Stimulated activated memory B cell treated with anti-CD40 and anti-IgM and Interleukin-4, amounts not matched to agents 10 μg/mL and 1 μg/mL and 100 μg/mL, for 72 hours (primary cell): ENCODE results near the gene NDUFV2.
"Not testable (repeated sequence)": the region's sequence is repeated elsewhere in the genome, so short reads cannot be mapped to it uniquely, and the experiment has no call there.

Experiments
- ATAC-seq: fragments of 150-1000 bp; cut with Tn5 transposase; 2 replicates; pipeline ENCODE4 v1.10.0; 2021
- H3K27ac Mint-ChIP-seq: one replicate; pipeline ENCODE4 v1.8.0; 2022; ENCODE audit warnings: mild to moderate bottlenecking, mixed read lengths
- H3K27me3 Mint-ChIP-seq: one replicate; pipeline ENCODE4 v1.8.0; 2022; ENCODE audit warnings: mixed read lengths
- H3K36me3 Mint-ChIP-seq: one replicate; pipeline ENCODE4 v1.8.0; 2022; ENCODE audit warnings: mixed read lengths
- H3K4me1 Mint-ChIP-seq: one replicate; pipeline ENCODE4 v1.8.0; 2022; ENCODE audit warnings: mixed read lengths
- H3K4me3 Mint-ChIP-seq: one replicate; pipeline ENCODE4 v1.8.0; 2022; ENCODE audit warnings: mild to moderate bottlenecking, moderate library complexity, mixed read lengths
- H3K9me3 Mint-ChIP-seq: one replicate; pipeline ENCODE4 v1.8.0; 2022; ENCODE audit warnings: mixed read lengths

The NDUFV2 gene

GRCh38 chr18:9082711-9083510, 19.6 kb upstream of the NDUFV2 start:
- ATAC-seq = peak; percentile 98
- Mint-ChIP-seq H3K4me3 (peak overlapping the region; percentile 26), H3K4me1 (peaks cover 19% of the 10 kb centered on the region), H3K27me3 (no peaks in the 10 kb centered on the region), H3K27ac (peak overlapping the region; percentile 84), H3K36me3 (no peaks in the 10 kb centered on the region), H3K9me3 (no peaks in the 10 kb centered on the region)

- H3K27me3 Mint-ChIP-seq = no peaks in the 10 kb centered on the region
- peaks cover 29% of the 10 kb centered on the region for H3K4me1 Mint-ChIP-seq
- ATAC-seq = no peak
Observed at GRCh38 chr18:9086015-9086414, 16.5 kb upstream of the NDUFV2 start.

GRCh38 chr18:9086624-9087023, 15.9 kb upstream of the NDUFV2 start:
- Mint-ChIP-seq H3K4me3 (no peak overlapping the region), H3K9me3 (no peaks in the 10 kb centered on the region), H3K27me3 (no peaks in the 10 kb centered on the region), H3K4me1 (peaks cover 30% of the 10 kb centered on the region), H3K36me3 (no peaks in the 10 kb centered on the region), H3K27ac (no peak overlapping the region)
- ATAC-seq = no peak

More at GRCh38 chr18:9086015-9086414, 16.5 kb upstream of the NDUFV2 start:
- Mint-ChIP-seq H3K36me3 (no peaks in the 10 kb centered on the region), H3K4me3 (no peak overlapping the region), H3K27ac (no peak overlapping the region), H3K9me3 (no peaks in the 10 kb centered on the region)

GRCh38 chr18:9087144-9087543, 15.4 kb upstream of the NDUFV2 start:
- peaks cover 29% of the 10 kb centered on the region for H3K4me1 Mint-ChIP-seq
- H3K27ac Mint-ChIP-seq = no peak overlapping the region
- no peak for ATAC-seq
- H3K27me3 Mint-ChIP-seq = no peaks in the 10 kb centered on the region
- no peaks in the 10 kb centered on the region for H3K9me3 Mint-ChIP-seq
- no peak overlapping the region for H3K4me3 Mint-ChIP-seq
- H3K36me3 Mint-ChIP-seq = no peaks in the 10 kb centered on the region

GRCh38 chr18:9088252-9088651, 14.2 kb upstream of the NDUFV2 start:
- H3K4me3 Mint-ChIP-seq = no peak overlapping the region
- H3K36me3 Mint-ChIP-seq = no peaks in the 10 kb centered on the region
- peaks cover 18% of the 10 kb centered on the region for H3K4me1 Mint-ChIP-seq
- no peaks in the 10 kb centered on the region for H3K9me3 Mint-ChIP-seq
- no peaks in the 10 kb centered on the region for H3K27me3 Mint-ChIP-seq
- H3K27ac Mint-ChIP-seq = no peak overlapping the region
- no peak for ATAC-seq

- H3K4me3 Mint-ChIP-seq = not testable (repeated sequence)
Observed at GRCh38 chr18:9088727-9089126, 13.8 kb upstream of the NDUFV2 start.

GRCh38 chr18:9090578-9090977, 11.9 kb upstream of the NDUFV2 start:
- peaks cover 32% of the 10 kb centered on the region for H3K4me1 Mint-ChIP-seq
- no peak for ATAC-seq
- no peak overlapping the region for H3K4me3 Mint-ChIP-seq
- no peaks in the 10 kb centered on the region for H3K9me3 Mint-ChIP-seq
- H3K27ac Mint-ChIP-seq = peak overlapping the region; percentile 30
- no peaks in the 10 kb centered on the region for H3K36me3 Mint-ChIP-seq
- no peaks in the 10 kb centered on the region for H3K27me3 Mint-ChIP-seq

More at GRCh38 chr18:9088727-9089126, 13.8 kb upstream of the NDUFV2 start:
- H3K4me1 Mint-ChIP-seq = peaks cover 17% of the 10 kb centered on the region
- H3K27ac Mint-ChIP-seq, ATAC-seq, H3K36me3 Mint-ChIP-seq, H3K9me3 Mint-ChIP-seq, H3K27me3 Mint-ChIP-seq: not testable (repeated sequence)

GRCh38 chr18:9091066-9091476, 11.4 kb upstream of the NDUFV2 start:
- Mint-ChIP-seq H3K27me3 (no peaks in the 10 kb centered on the region), H3K9me3 (no peaks in the 10 kb centered on the region), H3K4me1 (peaks cover 37% of the 10 kb centered on the region), H3K4me3 (no peak overlapping the region), H3K36me3 (no peaks in the 10 kb centered on the region), H3K27ac (peak overlapping the region; percentile 30)
- ATAC-seq = no peak

- no peak overlapping the region for H3K4me3 Mint-ChIP-seq
- H3K27me3 Mint-ChIP-seq = no peaks in the 10 kb centered on the region
- no peaks in the 10 kb centered on the region for H3K9me3 Mint-ChIP-seq
- no peaks in the 10 kb centered on the region for H3K36me3 Mint-ChIP-seq
- H3K4me1 Mint-ChIP-seq = peaks cover 43% of the 10 kb centered on the region
- peak overlapping the region; percentile 17 for H3K27ac Mint-ChIP-seq
- ATAC-seq = no peak
Observed at GRCh38 chr18:9092665-9093064, 9.8 kb upstream of the NDUFV2 start.

- H3K27me3 Mint-ChIP-seq, ATAC-seq, H3K9me3 Mint-ChIP-seq, H3K4me3 Mint-ChIP-seq, H3K36me3 Mint-ChIP-seq: not testable (repeated sequence)
- H3K4me1 Mint-ChIP-seq = peaks cover 43% of the 10 kb centered on the region
- H3K27ac Mint-ChIP-seq = peak overlapping the region; percentile 99
Observed at GRCh38 chr18:9093109-9093508, 9.4 kb upstream of the NDUFV2 start.

GRCh38 chr18:9094307-9095226, 7.9 kb upstream of the NDUFV2 start:
- Mint-ChIP-seq H3K4me3 (peak overlapping the region; percentile 77), H3K4me1 (peaks cover 43% of the 10 kb centered on the region), H3K9me3 (no peaks in the 10 kb centered on the region), H3K27ac (peak overlapping the region; percentile 99), H3K27me3 (no peaks in the 10 kb centered on the region), H3K36me3 (no peaks in the 10 kb centered on the region)
- peak; percentile 75 for ATAC-seq

- Mint-ChIP-seq H3K4me3 (peak overlapping the region; percentile 77), H3K36me3 (no peaks in the 10 kb centered on the region), H3K27me3 (no peaks in the 10 kb centered on the region), H3K4me1 (peaks cover 38% of the 10 kb centered on the region), H3K27ac (peak overlapping the region; percentile 99), H3K9me3 (no peaks in the 10 kb centered on the region)
- ATAC-seq = peak; percentile 96
Observed at GRCh38 chr18:9095297-9096006, 7.0 kb upstream of the NDUFV2 start.

- ATAC-seq = no peak
- H3K27ac Mint-ChIP-seq = peak overlapping the region; percentile 99
- no peaks in the 10 kb centered on the region for H3K27me3 Mint-ChIP-seq
- H3K4me1 Mint-ChIP-seq = peaks cover 34% of the 10 kb centered on the region
- H3K36me3 Mint-ChIP-seq = no peaks in the 10 kb centered on the region
- H3K9me3 Mint-ChIP-seq = no peaks in the 10 kb centered on the region
- peak overlapping the region; percentile 77 for H3K4me3 Mint-ChIP-seq
Observed at GRCh38 chr18:9096007-9096371, 6.5 kb upstream of the NDUFV2 start.

GRCh38 chr18:9096685-9097084, 5.8 kb upstream of the NDUFV2 start:
- H3K4me3 Mint-ChIP-seq = no peak overlapping the region
- ATAC-seq = no peak

GRCh38 chr18:9097349-9097748, 5.2 kb upstream of the NDUFV2 start:
- Mint-ChIP-seq H3K27me3 (no peaks in the 10 kb centered on the region), H3K4me1 (peaks cover 38% of the 10 kb centered on the region), H3K4me3 (no peak overlapping the region), H3K36me3 (no peaks in the 10 kb centered on the region), H3K9me3 (no peaks in the 10 kb centered on the region), H3K27ac (peak overlapping the region; percentile 66)
- ATAC-seq = no peak

More at GRCh38 chr18:9096685-9097084, 5.8 kb upstream of the NDUFV2 start:
- Mint-ChIP-seq H3K9me3 (no peaks in the 10 kb centered on the region), H3K27ac (no peak overlapping the region), H3K4me1 (peaks cover 37% of the 10 kb centered on the region), H3K27me3 (no peaks in the 10 kb centered on the region), H3K36me3 (no peaks in the 10 kb centered on the region)
